ENCODE results near the gene CPXM2. TPM values are rescaled to one million over a fixed set of nuclear protein-coding genes. Genes with fewer than 3 reads are reported as not detected.

The CPXM2 gene
- total RNA-seq, 1 donor from 2014 or later = 1.0 TPM

DNA sequence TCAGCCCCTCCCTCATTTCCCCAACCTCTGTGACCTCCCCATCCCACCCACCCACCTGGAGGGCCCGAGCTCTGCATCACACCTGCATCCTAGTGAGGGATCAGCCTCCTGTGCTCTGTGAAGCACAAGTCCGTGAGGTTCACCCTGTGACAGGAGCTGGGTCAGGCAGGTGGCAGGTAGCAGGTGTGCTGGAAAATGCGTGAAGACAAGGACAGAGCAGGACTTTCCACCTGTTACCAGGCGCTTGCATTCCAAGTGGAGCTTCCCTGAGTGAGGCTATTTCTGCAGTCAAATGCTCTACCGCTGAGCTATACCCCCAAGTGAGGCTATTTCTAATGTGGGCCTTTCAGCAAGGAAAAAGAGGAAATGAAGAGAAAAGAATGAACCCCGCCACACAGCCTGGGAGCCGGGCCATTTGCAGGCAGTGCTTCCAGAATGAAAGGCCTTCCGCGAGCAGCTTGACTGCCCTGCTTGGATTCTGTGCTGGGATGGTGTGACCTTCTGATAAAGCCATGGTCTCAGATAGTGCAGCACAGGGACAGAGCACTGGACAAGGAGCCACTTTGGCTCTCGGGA is 13.3 kb upstream of the CPXM2 start:
- no peak for DNase-seq

DNA sequence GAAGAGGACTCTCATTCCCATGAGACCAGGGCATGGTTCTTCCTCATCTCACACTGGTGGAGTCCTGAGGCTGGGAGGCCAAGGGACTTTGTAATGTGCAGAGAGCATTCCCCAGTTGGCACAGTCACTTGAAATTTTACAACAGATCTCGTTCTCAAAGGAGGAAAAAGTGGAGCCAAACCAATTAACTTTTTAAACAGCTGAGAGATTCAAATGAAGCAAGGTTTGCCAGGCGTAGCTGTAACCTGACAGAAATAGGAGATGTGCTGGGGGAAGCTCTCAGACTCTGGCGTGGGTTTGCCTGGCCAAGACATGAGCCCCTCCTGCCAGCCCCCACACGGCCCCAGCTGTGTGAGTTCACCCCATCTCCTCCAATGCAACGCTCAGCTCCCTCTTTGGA is 12.0 kb upstream of the CPXM2 start:
- no peak for DNase-seq

DNA sequence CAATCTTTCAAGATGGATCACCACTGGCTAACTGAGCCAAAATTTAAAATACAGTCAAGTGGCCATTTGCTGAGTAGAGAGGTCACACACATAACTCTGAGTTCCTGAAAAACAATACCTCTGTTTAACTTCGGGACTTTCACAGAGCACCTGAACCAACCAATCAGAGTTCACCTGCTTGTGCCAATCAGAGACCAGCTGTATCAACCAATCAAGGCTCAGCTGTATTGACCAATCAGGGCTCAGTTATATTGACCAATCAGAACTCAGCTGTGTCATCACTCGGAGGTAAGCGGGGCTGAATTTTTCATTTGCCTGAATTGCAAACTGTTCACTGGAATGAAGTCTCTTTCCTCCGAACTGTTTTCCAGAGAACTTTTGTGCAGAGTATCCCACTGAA is 10.0 kb upstream of the CPXM2 start:
- DNase-seq = no peak

DNA sequence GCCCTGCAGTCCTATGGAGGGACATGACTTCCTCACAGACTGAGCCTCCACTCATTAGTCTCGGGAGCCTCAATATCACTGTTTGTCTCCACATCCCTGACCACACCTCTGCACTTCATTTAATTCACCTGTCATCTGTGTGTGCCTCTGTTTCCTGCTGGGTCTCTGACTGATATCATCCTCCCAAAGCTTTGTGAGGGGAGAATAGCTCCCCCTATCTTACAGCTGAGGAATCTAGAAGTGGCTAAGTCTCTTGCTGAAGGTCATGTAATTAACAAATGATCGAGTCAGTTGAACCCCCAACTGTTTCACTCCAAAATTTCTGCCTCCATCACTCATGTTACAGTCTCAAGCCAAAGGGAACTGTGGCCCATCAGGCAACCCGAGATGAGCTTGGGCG is 5.5 kb upstream of the CPXM2 start:
- no peak for DNase-seq

DNA sequence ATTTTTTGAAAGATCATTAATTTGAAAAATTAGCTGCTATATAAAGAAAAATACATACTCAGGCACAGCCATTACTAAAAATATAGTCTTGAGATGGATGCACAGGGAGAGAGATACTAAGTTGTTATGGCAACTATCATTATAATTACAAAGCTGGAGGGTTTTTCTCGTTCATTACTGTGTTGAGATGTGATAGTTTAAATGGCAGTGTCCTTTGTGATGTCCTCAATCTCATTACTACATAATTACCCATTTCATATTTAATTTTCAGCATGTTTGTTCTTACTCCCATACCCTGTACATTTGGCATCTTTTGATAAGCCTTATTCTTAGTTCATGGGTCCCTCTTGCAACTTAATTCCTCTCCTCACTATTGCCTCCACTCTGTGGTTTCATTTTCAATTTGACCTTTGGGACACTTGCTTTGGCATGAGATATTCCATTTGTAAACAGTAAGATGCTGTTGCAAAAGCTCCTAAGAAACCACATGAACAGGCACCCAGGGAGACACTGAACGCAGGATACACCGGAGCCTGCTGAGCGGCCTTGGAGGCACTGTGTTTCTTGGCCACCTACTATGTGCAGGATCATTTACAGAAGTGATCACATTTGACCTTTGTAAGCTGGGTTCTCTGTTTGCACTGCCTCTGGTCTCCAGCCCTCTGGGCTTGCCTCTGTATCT is 4.8 kb upstream of the CPXM2 start:
- no peak for DNase-seq

DNA sequence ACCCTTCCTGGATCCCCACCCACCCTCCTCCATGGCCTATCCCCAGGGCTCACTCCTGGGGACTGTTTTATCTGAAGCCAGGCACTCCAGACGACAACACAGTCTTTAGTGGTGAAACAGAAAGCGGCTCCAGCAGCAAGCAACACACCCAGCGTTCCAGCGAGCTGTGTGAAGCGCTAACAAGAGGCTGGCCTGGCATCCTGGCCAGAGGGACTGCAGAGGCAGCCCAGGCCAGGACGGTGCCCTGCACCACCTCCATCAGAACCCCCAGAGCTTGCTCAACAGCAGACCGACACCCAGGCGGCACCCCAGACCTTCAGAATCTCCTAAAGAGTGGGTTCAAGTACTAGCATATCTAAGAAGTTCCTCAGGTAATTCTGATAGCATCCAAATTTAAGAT is 2.0 kb upstream of the CPXM2 start:
- no peak for DNase-seq

DNA sequence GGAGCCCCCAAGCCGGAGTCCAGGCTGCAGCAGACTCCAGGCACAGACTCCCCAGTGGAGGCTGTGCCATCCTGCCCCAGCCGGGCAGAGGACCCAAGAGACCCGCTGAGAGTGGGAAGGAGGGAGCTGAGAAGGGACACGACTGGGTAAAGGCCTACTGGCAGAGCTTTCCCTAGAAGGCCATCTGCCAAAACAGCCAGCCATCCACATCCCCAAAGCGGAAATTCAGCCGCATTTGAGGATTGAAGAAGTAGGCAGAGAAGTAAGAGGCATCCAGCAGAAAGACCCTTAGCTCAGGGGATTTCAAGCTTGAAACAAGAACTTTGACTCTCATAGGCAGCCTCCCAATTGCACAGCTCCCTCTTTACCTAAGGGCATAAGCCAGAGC is 857 bp downstream of the CPXM2 start:
- no peak for DNase-seq

DNA sequence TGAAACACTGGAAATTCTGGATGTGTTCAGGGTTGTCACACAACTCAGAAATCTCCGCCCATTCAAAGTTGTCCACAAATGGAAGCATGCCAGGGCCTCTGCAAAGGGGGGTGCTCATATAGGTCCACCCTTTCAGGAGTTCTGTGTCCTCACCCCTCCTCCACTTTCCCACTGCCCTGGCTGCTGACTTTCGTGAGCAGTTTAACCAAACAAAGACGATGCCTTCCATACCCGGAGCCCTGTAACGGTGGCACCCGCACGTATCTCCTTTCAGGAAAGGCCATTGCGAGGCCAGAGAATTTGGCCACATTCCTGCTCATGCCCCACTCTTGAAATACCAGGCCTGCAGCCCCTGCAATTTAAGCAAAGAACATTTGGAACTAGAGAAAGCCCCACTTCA is 1.4 kb downstream of the CPXM2 start:
- no peak for DNase-seq

DNA sequence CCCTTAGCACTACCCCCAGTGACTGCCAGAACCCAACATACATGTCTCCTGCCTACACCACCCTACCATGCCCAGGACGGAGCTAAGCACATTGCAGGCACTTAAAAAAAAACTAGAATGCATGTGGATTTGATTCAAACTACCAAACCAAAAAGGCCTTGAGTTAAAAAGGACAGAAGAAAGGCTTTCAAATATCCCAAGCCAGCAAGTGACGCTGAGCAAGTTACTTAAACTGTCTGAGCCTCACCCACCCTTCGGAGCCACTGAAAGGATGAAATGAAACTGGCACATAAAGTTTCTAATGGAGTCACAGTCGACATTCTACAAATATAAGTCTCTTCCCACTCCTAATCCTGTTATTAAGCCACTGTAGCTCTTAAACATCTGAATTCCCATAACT is 1.8 kb downstream of the CPXM2 start:
- no peak for DNase-seq

DNA sequence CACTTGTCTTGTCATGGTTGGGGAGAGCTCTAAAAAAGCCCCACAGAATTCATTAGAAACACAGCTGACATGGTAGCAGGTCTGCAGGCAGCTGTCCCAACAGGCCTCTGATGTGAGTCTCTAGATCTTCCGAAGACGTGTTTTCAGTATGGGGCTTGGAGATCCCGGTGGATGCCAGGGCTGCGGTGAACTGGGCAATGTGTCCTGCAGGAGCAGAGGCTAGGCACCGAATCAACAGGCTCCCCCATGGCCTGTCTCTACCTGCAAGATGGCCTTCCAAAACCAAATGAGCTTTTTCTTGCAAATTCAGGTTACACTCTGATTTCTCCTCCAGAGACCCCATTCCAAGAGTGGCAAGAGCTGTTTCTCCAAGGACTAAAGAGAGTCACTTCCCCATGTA is 2.9 kb downstream of the CPXM2 start:
- DNase-seq = no peak

DNA sequence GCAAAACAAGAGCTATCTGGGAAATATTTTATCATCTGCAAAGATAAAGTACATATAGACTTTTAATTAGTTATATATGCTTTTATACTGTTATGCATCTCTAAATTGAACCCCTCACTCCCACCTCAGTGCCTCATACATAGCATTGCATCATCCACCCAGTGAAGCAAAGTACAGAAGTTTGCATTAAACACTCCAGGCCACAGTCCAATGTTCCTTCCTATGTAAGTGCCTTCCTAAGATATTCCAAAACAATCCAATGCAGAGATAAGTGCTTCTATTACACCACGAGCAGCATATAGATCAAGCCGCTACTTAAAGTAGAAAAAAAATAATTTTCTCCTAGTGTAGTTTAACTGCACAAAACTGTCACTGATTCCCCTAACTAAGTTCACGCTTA is 3.4 kb downstream of the CPXM2 start:
- no peak for DNase-seq

DNA sequence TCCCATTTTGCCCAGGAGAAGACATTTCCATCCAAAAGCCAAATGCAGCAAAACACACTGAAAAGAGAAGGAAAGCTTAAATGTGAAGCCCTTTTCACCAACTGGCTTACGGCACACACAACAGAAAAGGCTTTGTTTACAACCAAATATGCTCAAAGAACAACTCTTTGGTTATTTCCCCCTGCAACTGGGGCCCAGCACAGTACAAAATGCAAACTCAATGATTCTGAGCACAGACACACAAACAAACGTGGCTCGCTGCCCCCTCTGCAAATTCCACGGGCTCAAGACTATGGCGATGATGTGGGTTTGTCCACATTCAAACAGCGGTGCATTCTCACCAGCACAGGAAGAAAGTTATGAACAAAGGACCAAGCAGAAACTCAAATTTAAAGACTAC is 5.3 kb downstream of the CPXM2 start:
- no peak for DNase-seq

DNA sequence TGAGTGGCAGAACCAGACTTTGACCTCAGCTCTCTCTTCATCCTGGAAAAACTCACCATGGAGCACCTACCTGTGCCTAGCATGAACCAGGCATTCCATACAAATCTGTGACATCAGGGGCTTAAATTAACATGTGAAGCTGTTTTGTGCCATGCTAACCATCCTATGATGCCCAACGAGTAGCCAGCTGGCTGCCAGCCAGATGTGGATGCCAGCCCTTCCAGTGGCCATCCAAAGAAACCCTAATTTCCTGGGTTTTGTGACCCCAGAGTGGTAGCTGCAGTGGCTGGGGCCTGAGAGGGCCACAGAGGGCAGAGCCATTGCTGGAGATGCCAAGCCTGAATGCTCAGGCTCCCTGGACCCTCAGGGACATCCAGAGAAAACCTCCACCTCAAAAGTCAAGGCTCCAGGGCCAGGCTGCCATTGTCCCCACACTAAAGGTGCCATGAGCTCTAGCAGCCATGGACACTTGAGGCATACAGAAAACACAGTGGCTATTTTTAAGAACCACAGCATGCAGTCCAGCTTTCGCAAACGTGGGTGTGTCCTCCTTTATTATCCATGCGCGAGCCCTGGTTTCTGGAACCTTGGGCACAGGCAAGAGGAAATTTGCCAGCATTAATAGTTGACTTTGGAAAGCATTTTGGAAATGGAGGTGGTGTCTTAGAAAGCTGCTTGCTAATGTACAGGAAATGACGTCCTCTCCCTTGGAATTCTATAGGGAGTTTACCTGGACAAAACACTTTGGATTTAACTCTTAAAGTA is 6.0 kb downstream of the CPXM2 start:
- DNase-seq = no peak

DNA sequence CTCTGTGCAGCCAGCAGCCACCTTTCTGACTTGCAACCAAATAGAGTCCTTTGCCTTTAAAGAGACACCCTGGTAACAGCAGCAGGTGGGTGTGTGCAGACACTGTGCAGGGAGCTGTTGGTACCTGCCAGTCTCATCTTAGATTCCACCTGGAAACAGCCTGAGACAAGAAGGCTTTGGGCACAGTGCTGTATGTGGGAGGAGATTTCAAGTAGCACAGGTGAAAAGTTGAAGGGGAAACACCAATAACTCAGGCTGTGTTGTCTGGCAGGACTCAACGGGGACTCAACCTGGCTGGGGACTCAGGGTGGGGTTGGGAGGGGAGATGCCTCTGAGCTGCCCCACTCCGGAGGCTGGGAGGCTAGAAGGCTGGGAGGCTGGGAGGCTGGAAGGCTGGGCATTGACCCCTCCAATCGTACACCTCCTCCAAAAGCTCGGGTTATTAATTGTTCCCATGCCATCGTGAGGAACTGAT is 6.7 kb downstream of the CPXM2 start:
- no peak for DNase-seq

DNA sequence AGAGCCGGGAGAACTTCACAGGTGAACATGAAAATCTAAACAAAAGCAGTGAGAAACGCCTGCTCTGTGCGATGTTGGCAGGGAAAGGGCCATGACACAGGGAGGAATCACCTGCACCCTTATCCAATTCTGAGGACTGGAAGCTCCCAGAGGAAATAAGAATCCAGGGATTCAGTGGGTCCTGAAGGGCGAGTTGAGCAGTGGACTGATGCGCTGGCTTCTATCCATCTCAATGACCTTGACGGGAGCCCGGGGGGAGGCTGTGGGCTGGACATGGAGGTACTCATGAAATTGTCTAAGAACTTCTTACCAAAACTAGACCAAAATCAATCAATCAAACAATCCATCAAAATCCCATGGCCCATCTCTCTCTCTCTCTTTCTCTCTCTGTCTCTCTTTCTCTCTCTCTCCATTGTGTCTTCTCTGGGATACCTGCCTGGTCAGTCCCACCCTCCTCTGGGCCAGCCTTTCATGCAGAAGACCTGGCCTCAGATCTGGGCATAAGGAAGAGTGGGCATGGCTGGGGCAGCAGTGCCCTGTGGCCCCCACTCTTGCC is 7.2 kb downstream of the CPXM2 start:
- no peak for DNase-seq

DNA sequence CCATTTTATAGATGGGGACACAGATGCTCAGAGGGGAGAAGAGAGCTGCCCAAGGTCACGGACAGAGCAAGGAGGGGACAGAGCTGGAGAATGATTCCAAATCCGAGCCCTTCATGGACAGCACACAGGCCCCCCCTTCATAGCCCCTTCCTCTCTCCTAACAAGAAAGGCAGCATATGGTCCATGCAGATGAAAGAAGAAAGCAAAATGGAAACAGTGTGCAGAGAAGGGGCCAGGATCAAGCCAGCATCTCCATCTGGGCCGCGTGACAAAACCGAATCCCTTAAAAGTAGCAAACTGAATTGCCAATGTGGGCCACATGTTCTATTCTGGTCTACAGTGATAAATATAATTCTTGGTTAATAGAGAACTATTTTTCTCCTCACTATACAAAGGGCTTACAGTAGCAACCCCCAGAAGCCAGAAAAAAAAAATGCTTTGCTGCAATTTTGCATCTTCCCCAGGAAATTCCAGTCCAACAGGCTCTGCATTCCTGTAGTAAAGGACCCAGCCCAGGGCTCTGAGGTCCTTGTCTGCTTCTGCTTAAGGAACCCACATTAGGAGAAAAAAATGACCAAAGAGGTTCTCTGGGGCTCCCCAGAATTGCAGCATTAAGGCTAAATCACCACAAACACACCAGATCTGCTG is 7.8 kb downstream of the CPXM2 start:
- no peak for DNase-seq

DNA sequence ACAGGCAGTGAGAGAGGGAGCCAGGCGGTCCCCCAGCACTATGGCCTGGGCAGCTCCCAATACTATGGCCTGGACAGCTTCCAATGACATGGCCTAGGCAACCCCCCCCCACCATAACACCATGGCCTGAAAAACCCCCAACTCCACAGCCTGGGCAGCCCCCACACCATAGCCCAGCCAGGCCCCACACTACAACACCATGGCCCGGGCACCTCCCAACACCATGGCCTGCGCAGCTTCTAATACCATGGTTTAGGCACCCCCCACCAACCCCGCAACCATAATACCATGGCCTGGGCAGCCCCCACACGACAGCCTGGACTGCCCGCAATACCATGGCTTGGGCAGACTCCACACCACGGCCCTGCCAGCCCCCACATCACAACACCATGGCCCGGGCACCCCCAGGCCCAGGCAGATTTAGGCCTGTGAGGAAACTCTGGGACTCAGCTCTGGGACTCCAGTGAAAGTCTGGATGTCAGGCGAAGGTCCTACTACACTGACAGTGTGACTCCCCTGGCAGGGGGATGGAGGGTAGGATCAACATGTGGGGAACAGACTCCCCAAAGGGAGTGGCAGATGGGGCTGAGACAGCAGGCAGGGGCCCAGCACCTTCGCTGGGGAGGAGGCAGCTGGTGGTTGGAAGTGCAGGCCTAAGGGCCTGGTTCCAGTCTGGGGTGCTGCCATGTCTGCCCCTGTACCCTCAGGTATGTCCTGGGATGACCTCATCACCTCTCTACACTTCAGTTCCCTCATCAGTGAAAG is 8.7 kb downstream of the CPXM2 start:
- no peak for DNase-seq

DNA sequence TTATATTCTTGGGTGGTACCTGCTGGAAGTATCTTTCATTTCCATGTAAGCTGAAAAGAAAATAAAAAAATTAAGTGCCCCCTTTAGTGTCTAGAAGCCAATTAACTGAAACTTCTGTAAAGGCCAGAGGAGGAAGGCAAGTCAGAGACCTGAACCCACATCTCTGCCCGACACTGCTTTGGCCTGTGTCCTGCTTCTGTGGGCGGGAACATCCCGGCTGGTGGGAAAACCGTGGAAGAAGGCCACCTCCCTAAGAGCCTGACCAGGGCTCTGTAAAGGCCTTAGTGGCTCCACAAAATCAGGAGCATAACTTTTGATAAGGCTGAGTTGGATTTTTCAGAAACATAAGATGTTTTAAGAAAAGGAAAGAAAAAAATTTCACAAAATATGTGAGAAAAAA is 9.4 kb downstream of the CPXM2 start:
- DNase-seq = no peak

DNA sequence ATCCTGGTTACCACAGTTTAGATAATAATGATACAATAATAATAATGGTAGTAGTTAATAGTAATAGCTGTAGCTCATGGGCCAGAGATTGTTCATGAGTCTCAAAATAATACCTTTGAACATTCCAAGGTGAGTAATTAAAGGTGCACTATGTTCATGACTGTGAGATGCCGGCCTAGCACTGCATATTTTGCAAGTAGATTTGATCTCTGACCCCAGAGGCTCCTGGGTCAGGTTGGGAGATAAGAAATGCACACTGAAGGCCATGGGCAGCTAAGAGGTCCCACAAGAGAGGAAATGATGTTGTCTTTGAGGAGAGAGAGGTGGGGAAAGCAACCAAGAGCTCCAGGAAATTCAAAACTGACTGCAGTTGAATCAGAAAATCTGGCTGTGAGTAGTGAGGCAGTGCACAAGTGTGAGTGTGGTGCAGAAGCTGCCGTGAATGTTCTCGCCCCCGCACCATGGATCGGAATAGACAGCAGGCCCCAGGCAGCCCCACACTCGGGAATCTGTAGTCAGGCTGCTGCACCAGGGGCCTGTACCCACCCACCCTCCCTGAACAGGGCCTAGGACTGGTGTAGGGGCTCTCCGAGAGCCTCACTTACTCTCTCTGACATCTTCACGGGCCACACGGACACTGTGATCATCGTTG is 11.9 kb downstream of the CPXM2 start:
- no peak for DNase-seq

DNA sequence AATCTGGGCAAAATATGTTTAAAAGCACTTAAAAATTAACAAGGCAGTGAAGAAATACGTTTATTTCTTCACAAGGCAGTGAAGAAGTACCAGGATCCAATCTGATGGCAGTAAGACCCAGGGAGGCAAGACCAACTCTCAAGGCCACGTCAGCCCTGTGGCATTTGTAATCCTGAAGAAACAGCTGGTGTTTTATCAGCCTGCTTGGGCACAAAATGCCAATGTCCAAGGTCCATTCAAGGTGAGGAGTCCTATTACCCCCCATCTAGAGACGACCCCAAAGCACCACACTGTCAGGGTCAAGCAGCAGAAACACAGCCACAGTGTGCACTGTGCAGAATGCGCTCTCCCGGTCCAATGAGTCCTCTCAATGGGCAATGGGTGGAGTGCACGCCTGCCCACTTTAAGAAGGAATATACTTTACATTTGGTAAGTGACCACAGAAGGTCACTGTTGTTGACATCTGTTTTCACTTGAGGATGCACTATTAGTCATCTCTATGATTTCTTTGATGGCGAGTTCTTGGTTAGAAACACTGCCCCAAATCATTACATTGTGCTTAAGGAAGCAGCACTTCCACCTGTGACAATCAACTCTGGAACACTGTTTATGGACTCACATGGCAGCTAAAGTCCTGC is 12.8 kb downstream of the CPXM2 start:
- DNase-seq = no peak

DNA sequence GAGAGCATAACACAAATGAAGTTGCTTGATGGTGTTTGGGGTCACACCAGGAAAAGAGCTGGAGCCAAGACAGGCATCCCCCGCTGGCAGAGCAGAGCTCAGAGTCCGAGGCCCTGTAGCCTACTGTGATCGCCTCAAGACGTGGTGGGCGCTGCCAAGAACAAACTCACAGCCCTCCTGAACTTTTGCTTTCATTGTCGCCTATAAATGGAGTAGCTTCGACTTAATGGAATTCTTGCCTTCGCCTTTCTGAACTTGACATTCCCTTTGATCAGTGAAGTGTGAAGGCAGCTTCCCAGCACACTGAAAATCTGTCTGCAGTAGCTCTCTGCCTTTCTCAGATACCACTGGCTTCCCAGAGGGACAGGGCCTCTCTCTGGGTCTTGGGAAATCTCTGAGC is 21.3 kb downstream of the CPXM2 start:
- no peak for DNase-seq

DNA sequence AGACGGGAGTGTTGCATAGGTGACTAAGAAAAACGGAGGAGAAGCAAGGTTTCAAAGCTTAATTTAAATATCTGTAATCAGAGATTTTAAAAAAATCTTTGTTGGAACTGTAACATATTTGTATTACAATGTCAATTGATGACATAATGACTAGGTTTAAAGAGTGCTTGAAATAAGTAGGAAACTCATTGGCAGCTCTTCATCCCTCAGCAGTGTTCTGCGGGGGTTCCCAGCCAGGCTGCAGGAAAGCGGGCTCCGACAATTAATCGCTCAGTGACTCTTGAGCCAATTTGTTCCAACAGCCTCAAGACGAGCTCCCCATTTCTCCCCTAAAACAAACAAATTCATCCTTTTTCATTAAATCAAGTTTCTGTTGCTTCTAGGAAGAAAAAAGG is 22.6 kb downstream of the CPXM2 start:
- no peak for DNase-seq

Data from dermis blood vessel endothelial cell (primary cell).